GM21576 (cell line): Measurements from ENCODE around the gene PON1.

ENCODE experiments used
- ATAC-seq: cut with Tn5 transposase; IDR thresholded peaks from one replicate; pipeline ENCODE4 v1.9.1; 2021; ENCODE audit warnings: mild to moderate bottlenecking, moderate library complexity; ENCODE audit not compliant: unreplicated experiment

Gene PON1

GRCh38 chr7:95261895-95262415 lies 62.4 kb downstream of the PON1 start:
- no peak for ATAC-seq

DNA sequence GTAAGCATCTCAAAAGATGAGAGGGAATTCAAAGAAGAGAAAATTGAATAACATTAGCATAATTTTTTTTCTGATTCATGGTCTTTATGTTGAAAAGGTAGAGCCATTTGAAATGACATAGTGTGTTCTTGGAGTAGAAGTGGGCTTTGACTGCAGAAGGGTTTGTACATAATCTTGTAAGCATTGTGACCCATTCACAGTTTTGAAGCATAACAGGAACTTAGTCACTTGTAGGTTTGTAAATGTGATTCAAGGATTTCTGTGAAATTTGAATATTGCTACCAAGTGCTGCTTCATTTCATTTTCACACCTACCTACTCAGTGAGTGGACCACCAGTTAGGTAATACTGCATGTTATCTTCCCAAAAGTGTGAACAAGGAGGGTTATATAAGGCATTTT lies 68.6 kb downstream of the PON1 start:
- ATAC-seq: no peak

DNA sequence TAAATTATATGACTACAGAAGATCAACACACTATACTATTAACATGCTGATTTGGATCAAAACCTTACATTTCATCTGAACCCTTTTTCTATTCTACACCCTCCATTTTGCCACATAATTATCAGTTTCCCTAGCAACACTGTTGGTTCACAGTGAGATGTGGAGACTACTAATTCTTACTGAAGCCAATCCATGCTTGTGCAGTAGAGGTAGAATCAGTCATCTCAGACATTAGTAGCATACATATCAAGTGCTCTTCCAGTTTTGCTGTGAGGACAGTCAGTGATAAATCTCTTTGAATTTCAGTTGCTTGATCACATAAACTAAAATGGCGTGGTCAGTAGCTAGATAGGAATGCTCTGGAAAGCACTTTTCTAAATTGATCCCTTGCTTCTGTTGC lies 70.3 kb downstream of the PON1 start:
- no peak for ATAC-seq

DNA sequence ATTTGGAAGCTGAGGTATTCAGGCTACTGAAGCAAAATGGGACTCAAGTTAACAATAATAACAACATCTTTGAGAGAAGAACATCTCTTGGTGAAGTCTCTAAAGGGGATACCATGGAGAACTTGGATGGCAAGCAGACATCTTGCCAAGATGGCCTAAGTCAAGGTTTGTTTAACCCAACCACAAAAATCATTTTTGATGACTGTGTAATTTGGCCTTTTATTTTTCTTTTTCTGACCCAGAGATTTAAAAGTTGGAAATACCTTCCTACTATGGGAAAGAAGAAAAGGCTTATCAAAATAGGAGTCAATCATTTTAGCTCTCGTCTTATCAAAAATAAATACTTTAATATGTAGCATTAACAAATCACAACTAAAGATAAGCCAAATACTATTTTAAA lies 72.4 kb downstream of the PON1 start:
- no peak for ATAC-seq

DNA sequence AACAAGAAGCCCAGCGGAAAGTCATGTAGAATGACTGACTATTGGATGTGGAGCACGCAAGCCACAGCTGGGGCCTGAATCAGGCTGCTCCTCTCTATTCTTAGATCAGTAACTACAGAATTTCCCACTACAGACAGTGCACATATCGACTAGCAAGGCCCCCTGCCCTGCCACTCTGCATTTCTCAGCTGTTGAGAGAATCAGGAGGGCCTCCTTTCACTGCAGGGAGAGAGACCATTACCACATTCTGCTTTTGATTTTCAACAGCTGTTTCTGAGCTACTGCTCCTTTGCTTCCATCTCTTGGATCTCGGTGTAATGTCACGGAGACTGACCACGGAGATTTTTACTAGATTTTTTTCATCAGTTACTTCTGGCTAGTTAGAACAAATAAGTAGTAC lies 73.8 kb downstream of the PON1 start:
- ATAC-seq: no peak
